Osteoblast (primary cell): ENCODE results near the gene PTPRF. TPM values are rescaled to one million over a fixed set of nuclear protein-coding genes. Genes with fewer than 3 reads are reported as not detected.

Experiments used
- DNase-seq: peaks from one replicate; pipeline ENCODE4 v3.0.0; 2011; ENCODE audit warnings: low spot score, mixed read lengths; ENCODE audit not compliant: insufficient read length; ENCODE audit errors: missing footprints
- H2AFZ ChIP-seq: 2 replicates; pipeline ENCODE4 v1.6.0; 2011; ENCODE audit warnings: mild to moderate bottlenecking, low read length
- H3K27ac ChIP-seq: 2 replicates; pipeline ENCODE4 v1.5.1; 2011; ENCODE audit warnings: mild to moderate bottlenecking, low read depth, low read length, moderate library complexity
- H3K27me3 ChIP-seq: 2 replicates; pipeline ENCODE4 v1.6.0; 2012; ENCODE audit warnings: mild to moderate bottlenecking, control low read depth, inconsistent platforms, low read length, moderate library complexity; ENCODE audit not compliant: insufficient read depth
- H3K36me3 ChIP-seq: 2 replicates; pipeline ENCODE4 v1.5.1; 2011; ENCODE audit warnings: mild to moderate bottlenecking, low read length, control low read depth, moderate library complexity; ENCODE audit not compliant: insufficient read depth
- H3K4me1 ChIP-seq: 2 replicates; pipeline ENCODE4 v1.5.1; 2011; ENCODE audit warnings: mild to moderate bottlenecking, low read length, control low read depth, moderate library complexity; ENCODE audit not compliant: insufficient read depth
- H3K4me2 ChIP-seq: 2 replicates; pipeline ENCODE4 v1.6.0; 2011; ENCODE audit warnings: mild to moderate bottlenecking, low read length; ENCODE audit not compliant: insufficient read depth
- H3K4me3 ChIP-seq: fragments of 200-600 bp; sonication (generic); 3 replicates; pipeline ENCODE4 v1.5.1; 2012; ENCODE audit warnings: mild to moderate bottlenecking, low read length, inconsistent platforms; ENCODE audit not compliant: insufficient read depth
- H3K79me2 ChIP-seq: 2 replicates; pipeline ENCODE4 v1.6.0; 2012; ENCODE audit warnings: mild to moderate bottlenecking, low read length, control low read depth, inconsistent platforms; ENCODE audit not compliant: insufficient read depth
- H3K9me3 ChIP-seq: 2 replicates; pipeline ENCODE4 v1.5.1; 2011; ENCODE audit warnings: low read depth, low read length, control low read depth
- H4K20me1 ChIP-seq: 2 replicates; pipeline ENCODE4 v1.6.0; 2012; ENCODE audit warnings: mild to moderate bottlenecking, low read length, control low read depth; ENCODE audit not compliant: insufficient read depth
- CTCF ChIP-seq: IDR thresholded peaks from 2 replicates; pipeline ENCODE4 v1.5.1; 2011; ENCODE audit warnings: mild to moderate bottlenecking, low read depth, low read length, moderate library complexity; ENCODE audit errors: extremely low read depth
- total RNA-seq: library from RNA; depleted of rRNA; stranded (reverse); fragments of >200 nt; gene quantifications from 2 replicates; pipeline ENCODE4 v1.2.3, GENCODE V29; 2012

PTPRF gene
- total RNA-seq, 1 donor, result 13.0 TPM

- Histone ChIP-seq H4K20me1 (no peaks in the 10 kb centered on the region), H3K27me3 (no peaks in the 10 kb centered on the region), H3K4me3 (no peak overlapping the region), H3K27ac (no peak overlapping the region), H3K4me1 (no peaks in the 10 kb centered on the region), H3K4me2 (no peak overlapping the region), H3K79me2 (no peaks in the 10 kb centered on the region), H2AFZ (no peak overlapping the region), H3K36me3 (peaks cover 30% of the 10 kb centered on the region), H3K9me3 (no peaks in the 10 kb centered on the region)
- no peak for DNase-seq
- no peak for TF ChIP-seq CTCF
Measured at GRCh38 chr1:43612406-43612805, 81.7 kb downstream of the PTPRF start.

DNA sequence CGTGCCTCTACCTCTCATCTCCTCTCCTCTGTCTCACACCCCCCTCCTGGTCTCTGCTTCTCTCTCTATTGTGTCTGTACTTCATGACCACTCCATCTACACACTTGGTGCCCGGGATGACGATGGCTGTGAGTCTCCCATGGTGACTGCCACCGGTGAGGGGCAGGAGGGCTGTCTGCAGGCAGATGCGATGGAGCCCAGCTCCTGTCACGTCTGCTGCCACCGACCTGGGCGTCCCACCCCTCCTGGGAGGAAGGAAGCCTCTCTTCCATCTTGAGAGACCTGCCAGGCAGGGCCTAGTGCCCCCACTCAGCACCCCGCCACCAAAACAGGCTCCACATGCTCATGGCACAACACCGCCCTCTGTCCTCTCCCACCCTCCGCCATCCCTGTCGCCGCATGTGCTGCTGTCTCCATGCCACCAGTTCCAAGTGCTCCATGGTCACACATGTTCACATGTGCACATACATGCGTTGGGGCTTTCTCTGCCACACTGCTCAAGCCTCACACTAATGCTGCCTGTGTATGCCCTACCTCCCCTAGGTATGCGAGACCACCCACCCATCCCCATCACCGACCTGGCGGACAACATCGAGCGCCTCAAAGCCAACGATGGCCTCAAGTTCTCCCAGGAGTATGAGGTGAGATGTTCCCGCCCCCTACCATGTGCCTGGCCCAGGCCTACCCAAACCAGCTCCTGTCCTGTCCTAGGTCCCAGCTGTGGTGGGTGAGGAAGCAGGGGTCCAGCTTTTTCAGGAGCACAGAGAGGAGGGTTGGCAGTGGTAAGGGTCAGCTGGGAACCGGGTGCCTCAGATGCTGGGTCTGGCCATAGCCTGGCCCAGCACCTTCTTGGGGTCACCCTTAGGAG, 82.6 kb downstream of the PTPRF start:
- peak; percentile 66 for DNase-seq
- H3K4me1 ChIP-seq, result no peaks in the 10 kb centered on the region
- H3K9me3 ChIP-seq, result no peaks in the 10 kb centered on the region
- no peaks in the 10 kb centered on the region for H3K79me2 ChIP-seq
- H3K4me3 ChIP-seq, result no peak overlapping the region
- H3K27me3 ChIP-seq, result no peaks in the 10 kb centered on the region
- no peaks in the 10 kb centered on the region for H4K20me1 ChIP-seq
- H3K4me2 ChIP-seq, result no peak overlapping the region
- TF ChIP-seq CTCF, result no peak
- H3K27ac ChIP-seq, result no peak overlapping the region
- no peak overlapping the region for H2AFZ ChIP-seq
- H3K36me3 ChIP-seq, result peaks cover 31% of the 10 kb centered on the region

GRCh38 chr1:43614211-43614610, 83.5 kb downstream of the PTPRF start:
- Histone ChIP-seq H3K4me3 (no peak overlapping the region), H4K20me1 (no peaks in the 10 kb centered on the region), H3K36me3 (peaks cover 26% of the 10 kb centered on the region), H3K79me2 (no peaks in the 10 kb centered on the region), H3K9me3 (no peaks in the 10 kb centered on the region), H3K27me3 (no peaks in the 10 kb centered on the region), H2AFZ (no peak overlapping the region), H3K27ac (no peak overlapping the region), H3K4me2 (no peak overlapping the region), H3K4me1 (no peaks in the 10 kb centered on the region)
- DNase-seq, result peak; percentile 44
- TF ChIP-seq CTCF, result no peak

- Histone ChIP-seq H3K4me1 (no peaks in the 10 kb centered on the region), H3K4me2 (no peak overlapping the region), H3K79me2 (no peaks in the 10 kb centered on the region), H3K9me3 (no peaks in the 10 kb centered on the region), H3K4me3 (no peak overlapping the region), H4K20me1 (no peaks in the 10 kb centered on the region), H3K27me3 (no peaks in the 10 kb centered on the region), H2AFZ (no peak overlapping the region), H3K36me3 (peaks cover 21% of the 10 kb centered on the region), H3K27ac (no peak overlapping the region)
- peak; percentile 88 for DNase-seq
- TF ChIP-seq CTCF, result no peak
Measured at GRCh38 chr1:43614891-43615290, 84.2 kb downstream of the PTPRF start.
